ENCODE data around the gene GNAO1.
A peak's percentile ranks its signal among the peaks of the same experiment; 100 is the strongest.

The GNAO1 gene

GRCh38 chr16:56195151-56195550 is 3.9 kb downstream of the GNAO1 start:
- TF ChIP-seq, protein P1, sequence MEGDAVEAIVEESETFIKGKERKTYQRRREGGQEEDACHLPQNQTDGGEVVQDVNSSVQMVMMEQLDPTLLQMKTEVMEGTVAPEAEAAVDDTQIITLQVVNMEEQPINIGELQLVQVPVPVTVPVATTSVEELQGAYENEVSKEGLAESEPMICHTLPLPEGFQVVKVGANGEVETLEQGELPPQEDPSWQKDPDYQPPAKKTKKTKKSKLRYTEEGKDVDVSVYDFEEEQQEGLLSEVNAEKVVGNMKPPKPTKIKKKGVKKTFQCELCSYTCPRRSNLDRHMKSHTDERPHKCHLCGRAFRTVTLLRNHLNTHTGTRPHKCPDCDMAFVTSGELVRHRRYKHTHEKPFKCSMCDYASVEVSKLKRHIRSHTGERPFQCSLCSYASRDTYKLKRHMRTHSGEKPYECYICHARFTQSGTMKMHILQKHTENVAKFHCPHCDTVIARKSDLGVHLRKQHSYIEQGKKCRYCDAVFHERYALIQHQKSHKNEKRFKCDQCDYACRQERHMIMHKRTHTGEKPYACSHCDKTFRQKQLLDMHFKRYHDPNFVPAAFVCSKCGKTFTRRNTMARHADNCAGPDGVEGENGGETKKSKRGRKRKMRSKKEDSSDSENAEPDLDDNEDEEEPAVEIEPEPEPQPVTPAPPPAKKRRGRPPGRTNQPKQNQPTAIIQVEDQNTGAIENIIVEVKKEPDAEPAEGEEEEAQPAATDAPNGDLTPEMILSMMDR (IDR thresholded peaks at IDR 0.05; ENCODE audit: unreplicated experiment in 3 of 3), result no peak
- H3K9me3 Mint-ChIP-seq, result no peaks in the 10 kb centered on the region
- no peak overlapping the region for H3K4me3 Mint-ChIP-seq
- H3K4me1 Mint-ChIP-seq, result peaks cover 28% of the 10 kb centered on the region
- H3K27ac Mint-ChIP-seq, result no peak overlapping the region
- peaks cover 61% of the 10 kb centered on the region for H3K27me3 Mint-ChIP-seq (ENCODE audit: low read depth)
- no peaks in the 10 kb centered on the region for H3K36me3 Mint-ChIP-seq (ENCODE audit: low read depth)

DNA sequence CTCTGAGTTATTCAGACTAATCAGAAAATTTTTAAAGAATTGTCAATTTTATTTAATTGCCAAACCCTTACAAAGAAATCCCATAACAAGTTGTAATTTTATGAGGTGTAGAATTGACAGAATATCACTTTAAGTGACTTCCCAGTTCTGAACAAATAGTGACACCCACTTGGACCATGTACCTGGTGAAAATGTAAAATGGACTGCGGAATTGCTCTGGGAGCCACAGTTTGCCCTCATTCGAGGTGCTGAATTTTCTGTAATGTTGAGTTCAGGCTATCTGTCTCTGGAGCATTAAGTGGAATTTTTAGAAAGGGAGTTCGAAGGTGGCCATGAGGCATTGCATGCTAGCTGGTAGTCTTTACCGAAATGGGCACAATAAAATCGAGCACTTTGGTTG is 5.1 kb downstream of the GNAO1 start:
- H3K27ac Mint-ChIP-seq, result no peak overlapping the region
- no peak overlapping the region for H3K4me3 Mint-ChIP-seq
- H3K9me3 Mint-ChIP-seq, result no peaks in the 10 kb centered on the region

DNA sequence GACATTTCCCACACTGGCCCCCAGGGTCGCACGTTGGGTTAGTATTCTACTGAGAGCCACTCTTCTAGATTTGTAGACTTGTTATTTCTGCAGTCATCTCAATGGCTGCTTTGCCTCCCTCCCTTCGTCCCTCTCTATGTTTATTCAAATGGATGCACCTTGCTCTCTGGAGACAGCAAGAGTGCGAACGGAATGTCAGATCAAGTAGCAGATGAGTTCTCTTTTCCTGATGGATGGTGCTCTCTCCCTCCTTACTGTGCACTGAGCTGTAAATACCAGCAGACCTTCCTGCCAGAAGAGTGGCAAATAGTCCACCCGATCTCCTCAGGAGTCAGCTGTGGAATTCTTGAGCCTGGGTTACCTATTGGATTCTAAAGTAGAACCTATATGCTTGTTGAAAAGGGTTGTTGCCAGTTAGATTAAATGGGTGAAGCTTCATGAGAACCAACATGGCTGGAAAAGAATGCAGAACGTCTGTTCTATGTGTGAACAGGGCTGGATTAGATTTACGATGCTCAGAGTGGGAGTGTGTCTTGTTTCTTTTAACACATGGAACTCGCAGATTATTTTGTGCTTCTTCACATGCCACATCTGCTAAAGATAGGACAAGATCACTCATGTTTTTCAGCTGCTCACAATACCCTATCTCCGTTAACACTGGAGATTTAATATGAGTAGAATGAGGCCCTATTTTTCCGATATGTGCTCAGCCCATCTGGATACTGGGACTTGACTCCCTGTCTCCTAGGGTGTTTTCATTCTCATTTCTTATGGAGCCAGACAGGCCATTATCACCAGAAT is 6.1 kb downstream of the GNAO1 start:
- Mint-ChIP-seq H3K36me3 (ENCODE audit: low read depth) (no peaks in the 10 kb centered on the region), H3K4me1 (peaks cover 26% of the 10 kb centered on the region), H3K9me3 (no peaks in the 10 kb centered on the region), H3K4me3 (no peak overlapping the region), H3K27ac (peak overlapping the region in 1 of 3 experiments; percentile 53), H3K27me3 (ENCODE audit: low read depth) (peaks cover 43% of the 10 kb centered on the region)
- TF ChIP-seq, protein P1 (IDR thresholded peaks at IDR 0.05; ENCODE audit: unreplicated experiment in 3 of 3), result no peak

More for the DNA sequence above, 5.1 kb downstream of the GNAO1 start:
- TF ChIP-seq, protein P1 (IDR thresholded peaks at IDR 0.05; ENCODE audit: unreplicated experiment in 3 of 3), result no peak
- Mint-ChIP-seq H3K27me3 (ENCODE audit: low read depth) (peaks cover 53% of the 10 kb centered on the region), H3K36me3 (ENCODE audit: low read depth) (no peaks in the 10 kb centered on the region), H3K4me1 (peaks cover 26% of the 10 kb centered on the region)

DNA sequence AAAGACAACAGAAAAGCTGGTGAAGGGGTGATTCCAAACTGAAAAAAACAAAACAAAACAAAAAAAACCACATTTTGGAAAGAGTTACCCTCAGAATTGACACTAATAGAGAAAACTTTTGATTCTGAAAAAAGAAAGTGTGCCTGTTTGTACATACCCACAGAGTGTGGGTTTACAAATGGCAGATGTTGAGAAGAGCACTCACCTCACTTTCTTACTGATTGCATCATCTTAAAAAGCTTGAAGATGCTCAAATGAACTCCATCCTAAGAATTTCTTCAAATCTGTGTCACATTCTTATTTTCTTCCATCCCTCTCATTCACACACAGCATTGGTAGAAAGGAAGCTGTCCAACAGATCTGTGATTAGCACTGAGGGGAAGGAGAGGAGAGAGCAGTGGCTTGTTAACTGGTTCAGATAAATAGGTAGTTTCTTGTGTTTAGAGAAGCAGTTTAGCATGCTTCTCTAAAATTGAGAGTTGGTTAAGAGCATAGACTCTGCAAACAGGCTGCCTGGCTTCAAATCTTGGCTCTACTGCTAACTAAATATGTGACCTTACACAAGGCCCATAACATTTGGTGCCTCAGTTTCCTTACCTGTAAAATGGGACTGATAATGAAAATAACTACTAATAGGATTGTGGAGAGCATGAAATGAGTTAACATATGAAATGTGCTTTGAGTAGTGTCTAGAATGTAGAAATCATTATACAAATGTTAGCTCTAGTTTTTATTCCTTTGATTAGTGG is 6.9 kb downstream of the GNAO1 start:
- TF ChIP-seq, protein P1 (IDR thresholded peaks at IDR 0.05; ENCODE audit: unreplicated experiment in 3 of 3), result no peak
- H3K4me1 Mint-ChIP-seq, result peaks cover 21% of the 10 kb centered on the region
- H3K9me3 Mint-ChIP-seq, result no peaks in the 10 kb centered on the region
- H3K27me3 Mint-ChIP-seq (ENCODE audit: low read depth), result peaks cover 35% of the 10 kb centered on the region
- no peak overlapping the region for H3K4me3 Mint-ChIP-seq
- no peaks in the 10 kb centered on the region for H3K36me3 Mint-ChIP-seq (ENCODE audit: low read depth)
- no peak overlapping the region for H3K27ac Mint-ChIP-seq

- TF ChIP-seq, protein P1 (IDR thresholded peaks at IDR 0.05; ENCODE audit: unreplicated experiment in 3 of 3), result no peak
- Mint-ChIP-seq H3K36me3 (ENCODE audit: low read depth) (no peaks in the 10 kb centered on the region), H3K4me1 (peaks cover 18% of the 10 kb centered on the region), H3K4me3 (no peak overlapping the region), H3K9me3 (no peaks in the 10 kb centered on the region), H3K27ac (no peak overlapping the region), H3K27me3 (ENCODE audit: low read depth) (peaks cover 30% of the 10 kb centered on the region)
Measured at GRCh38 chr16:56198755-56199114, 7.4 kb downstream of the GNAO1 start.
